ENCODE results near the gene SKIL.

DNA sequence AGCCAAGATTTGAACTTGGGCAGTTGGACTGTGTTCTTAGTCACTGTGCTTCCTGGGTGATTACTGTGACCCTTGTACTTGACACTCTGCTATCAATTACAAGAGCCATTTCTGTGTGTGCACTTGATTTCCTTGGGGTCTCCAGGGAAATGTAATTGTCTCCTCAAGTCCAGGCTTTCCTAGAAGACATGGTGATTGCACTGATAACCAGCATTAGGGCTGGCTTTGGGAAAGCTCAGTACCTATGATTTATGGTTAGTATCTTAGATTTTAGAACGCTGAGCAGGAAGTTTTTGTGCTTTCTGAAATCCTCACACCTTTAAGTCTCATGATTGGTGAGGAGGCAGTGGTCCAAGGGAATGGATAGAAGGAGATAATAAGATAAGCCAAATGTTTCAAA, 59.6 kb downstream of the SKIL start:
- no peak for TF ChIP-seq POLR2A (IDR thresholded peaks at IDR 0.05)
- TF ChIP-seq, protein P1, sequence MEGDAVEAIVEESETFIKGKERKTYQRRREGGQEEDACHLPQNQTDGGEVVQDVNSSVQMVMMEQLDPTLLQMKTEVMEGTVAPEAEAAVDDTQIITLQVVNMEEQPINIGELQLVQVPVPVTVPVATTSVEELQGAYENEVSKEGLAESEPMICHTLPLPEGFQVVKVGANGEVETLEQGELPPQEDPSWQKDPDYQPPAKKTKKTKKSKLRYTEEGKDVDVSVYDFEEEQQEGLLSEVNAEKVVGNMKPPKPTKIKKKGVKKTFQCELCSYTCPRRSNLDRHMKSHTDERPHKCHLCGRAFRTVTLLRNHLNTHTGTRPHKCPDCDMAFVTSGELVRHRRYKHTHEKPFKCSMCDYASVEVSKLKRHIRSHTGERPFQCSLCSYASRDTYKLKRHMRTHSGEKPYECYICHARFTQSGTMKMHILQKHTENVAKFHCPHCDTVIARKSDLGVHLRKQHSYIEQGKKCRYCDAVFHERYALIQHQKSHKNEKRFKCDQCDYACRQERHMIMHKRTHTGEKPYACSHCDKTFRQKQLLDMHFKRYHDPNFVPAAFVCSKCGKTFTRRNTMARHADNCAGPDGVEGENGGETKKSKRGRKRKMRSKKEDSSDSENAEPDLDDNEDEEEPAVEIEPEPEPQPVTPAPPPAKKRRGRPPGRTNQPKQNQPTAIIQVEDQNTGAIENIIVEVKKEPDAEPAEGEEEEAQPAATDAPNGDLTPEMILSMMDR (IDR thresholded peaks at IDR 0.05): no peak

Data from sigmoid colon (tissue), 3 donors.